Esophagus (tissue), 2 donors: ENCODE measurements around the gene RBM19. TPM values are rescaled to one million over a fixed set of nuclear protein-coding genes. Genes with fewer than 3 reads are reported as not detected.

Source experiments
- H3K27ac ChIP-seq, 2 donors: one replicate each; pipeline ENCODE4 v1.5.1; 2013; ENCODE audit warnings: low read depth in 2 of 2, mild to moderate bottlenecking in 2 of 2, inconsistent platforms in 1 of 2, low read length in 1 of 2, moderate library complexity in 1 of 2
- H3K27me3 ChIP-seq, 2 donors: one replicate each; pipeline ENCODE4 v1.6.1; 2013; ENCODE audit warnings: low read length in 2 of 2, control low read depth in 1 of 2, mild to moderate bottlenecking in 1 of 2; ENCODE audit not compliant: insufficient read depth in 2 of 2, control insufficient read depth in 1 of 2
- H3K36me3 ChIP-seq, 2 donors: one replicate each; pipeline ENCODE4 v1.6.1; 2013; ENCODE audit warnings: low read length in 1 of 2; ENCODE audit not compliant: control insufficient read depth in 2 of 2, insufficient read depth in 2 of 2
- H3K4me1 ChIP-seq, 2 donors: one replicate each; pipeline ENCODE4 v1.6.1; 2013; ENCODE audit warnings: low read length in 1 of 2; ENCODE audit not compliant: control insufficient read depth in 2 of 2, insufficient read depth in 2 of 2
- H3K4me3 ChIP-seq, 2 donors: one replicate each; pipeline ENCODE4 v1.5.1; 2013; ENCODE audit warnings: low read length in 2 of 2, mild to moderate bottlenecking in 2 of 2, low read depth in 1 of 2, moderate library complexity in 1 of 2
- H3K9me3 ChIP-seq, 2 donors: one replicate each; pipeline ENCODE4 v1.6.1; 2013; ENCODE audit warnings: mild to moderate bottlenecking in 2 of 2, low read depth in 1 of 2, low read length in 1 of 2, moderate library complexity in 1 of 2; ENCODE audit not compliant: control insufficient read depth in 2 of 2, insufficient read depth in 1 of 2
- WGBS, 2 donors: extraction: QIAGEN DNeasy Blood & Tissue Kit; methylation state at CpG; one replicate each; pipeline ENCODE4 v1.1.7; 2013; 5-methylcytosine and 5-hydroxymethylcytosine counted together
- polyA plus RNA-seq, 2 donors: library from polyadenylated mRNA; stranded (reverse); fragments of 200-250 nt; gene quantifications; one replicate each; pipeline ENCODE4 v1.2.3, GENCODE V29; 2013
- donor health status: healthy with polysubstance abuse.
- donor health status: Bipolar disorder and iron deficiency.

The RBM19 gene
- polyA plus RNA-seq, 2 donors, result 10.2 to 18.5 TPM

GRCh38 chr12:113870890-113871289 is 95.2 kb downstream of the RBM19 start:
- 81 to 85% methylated on average over 2 of the region's 2 CpGs for WGBS, 2 donors
- Histone ChIP-seq H3K4me3 (no peak overlapping the region), H3K27me3 (no peaks in the 10 kb centered on the region), H3K36me3 (no peaks in the 10 kb centered on the region), H3K4me1 (no peaks in the 10 kb centered on the region), H3K27ac (no peak overlapping the region), H3K9me3 (no peaks in the 10 kb centered on the region)

DNA sequence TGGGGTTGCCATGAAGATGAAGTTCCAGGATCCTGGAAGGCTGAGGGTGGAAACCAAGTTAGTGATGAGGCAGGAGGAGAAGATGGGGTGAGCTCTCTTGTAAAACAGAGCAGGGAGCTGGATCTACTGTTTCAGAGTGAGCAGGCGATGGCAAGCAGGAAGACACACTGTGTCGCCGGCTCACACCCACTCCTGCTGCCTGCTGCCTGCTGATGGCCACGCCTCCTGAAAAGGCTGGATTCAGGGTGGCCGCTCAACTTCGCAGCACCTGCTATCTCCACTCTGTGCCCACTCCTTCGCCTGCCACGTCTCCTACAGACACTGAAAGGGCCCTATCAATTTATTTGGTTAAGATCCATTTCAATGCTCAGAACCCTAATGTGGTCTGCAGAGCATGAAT is 96.1 kb downstream of the RBM19 start:
- Histone ChIP-seq H3K9me3 (no peaks in the 10 kb centered on the region), H3K36me3 (no peaks in the 10 kb centered on the region), H3K27me3 (no peaks in the 10 kb centered on the region), H3K4me3 (no peak overlapping the region), H3K27ac (no peak overlapping the region), H3K4me1 (no peaks in the 10 kb centered on the region)
- WGBS, 2 donors, result 76 to 88% methylated on average over 8 of the region's 8 CpGs

GRCh38 chr12:113868365-113868764 is 97.8 kb downstream of the RBM19 start:
- H3K4me1 ChIP-seq, result no peaks in the 10 kb centered on the region

DNA sequence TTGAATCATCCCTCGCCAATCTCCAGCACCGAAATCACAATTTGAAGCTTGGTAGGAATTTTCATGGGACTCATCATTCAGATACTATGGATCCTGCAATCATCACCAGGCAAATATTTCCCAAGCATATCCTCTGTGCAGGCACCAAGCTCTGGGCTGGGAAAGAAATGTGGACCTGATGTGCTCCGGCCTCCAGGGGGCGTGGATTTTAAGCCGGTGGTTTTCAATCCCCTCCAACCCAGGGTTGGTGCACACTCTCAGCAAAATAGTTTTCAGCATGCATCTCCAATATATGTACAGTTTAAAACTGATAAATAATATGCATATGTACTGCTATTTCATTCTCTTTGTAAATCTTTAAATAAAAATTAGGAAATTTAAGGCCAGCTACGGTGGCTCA is 98.9 kb downstream of the RBM19 start:
- Histone ChIP-seq H3K4me3 (no peak overlapping the region), H3K27me3 (no peaks in the 10 kb centered on the region), H3K36me3 (no peaks in the 10 kb centered on the region), H3K27ac (no peak overlapping the region), H3K9me3 (no peaks in the 10 kb centered on the region), H3K4me1 (no peaks in the 10 kb centered on the region)
- WGBS, 2 donors, result 85 to 90% methylated on average over 6 of the region's 6 CpGs

More at GRCh38 chr12:113868365-113868764, 97.8 kb downstream of the RBM19 start:
- 97 to 99% methylated on average over 3 of the region's 3 CpGs for WGBS, 2 donors
- H3K27me3 ChIP-seq, result no peaks in the 10 kb centered on the region
- no peaks in the 10 kb centered on the region for H3K36me3 ChIP-seq
- H3K27ac ChIP-seq, result no peak overlapping the region
- H3K9me3 ChIP-seq, result no peaks in the 10 kb centered on the region
- no peak overlapping the region for H3K4me3 ChIP-seq

DNA sequence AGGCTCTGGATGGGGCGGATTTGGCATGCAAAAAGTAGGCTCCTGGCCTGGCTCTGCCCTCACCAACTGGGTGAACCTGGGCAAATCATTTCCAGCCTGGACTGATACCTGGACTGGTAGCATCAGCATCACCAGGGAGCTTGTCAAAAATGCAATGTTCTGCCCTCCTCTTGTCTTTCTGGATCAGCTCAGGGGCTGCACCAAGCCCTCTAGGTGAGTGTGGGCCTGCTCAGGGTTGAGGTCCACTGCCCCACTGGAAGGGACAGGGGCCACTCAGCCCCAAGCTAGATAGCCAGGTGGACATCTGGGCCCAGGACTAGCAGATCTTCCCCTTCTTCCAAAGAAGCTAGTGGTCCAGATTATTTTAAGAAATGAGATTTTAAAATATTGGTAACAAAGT is 99.6 kb downstream of the RBM19 start:
- 95 to 100% methylated on average over 1 of the region's 1 CpG for WGBS, 2 donors
- Histone ChIP-seq H3K27ac (no peak overlapping the region), H3K9me3 (no peaks in the 10 kb centered on the region), H3K36me3 (no peaks in the 10 kb centered on the region), H3K27me3 (no peaks in the 10 kb centered on the region), H3K4me3 (no peak overlapping the region), H3K4me1 (no peaks in the 10 kb centered on the region)

- H3K4me3 ChIP-seq, result no peak overlapping the region
- no peaks in the 10 kb centered on the region for H3K9me3 ChIP-seq
- WGBS, 2 donors, result 51 to 60% methylated on average over 2 of the region's 2 CpGs
- H3K4me1 ChIP-seq, result peaks cover 0 to 2% of the 10 kb centered on the region in 2 donors
- no peaks in the 10 kb centered on the region for H3K36me3 ChIP-seq
- no peaks in the 10 kb centered on the region for H3K27me3 ChIP-seq
- H3K27ac ChIP-seq, result no peak overlapping the region
Measured at GRCh38 chr12:113863455-113863845, 102.7 kb downstream of the RBM19 start.

DNA sequence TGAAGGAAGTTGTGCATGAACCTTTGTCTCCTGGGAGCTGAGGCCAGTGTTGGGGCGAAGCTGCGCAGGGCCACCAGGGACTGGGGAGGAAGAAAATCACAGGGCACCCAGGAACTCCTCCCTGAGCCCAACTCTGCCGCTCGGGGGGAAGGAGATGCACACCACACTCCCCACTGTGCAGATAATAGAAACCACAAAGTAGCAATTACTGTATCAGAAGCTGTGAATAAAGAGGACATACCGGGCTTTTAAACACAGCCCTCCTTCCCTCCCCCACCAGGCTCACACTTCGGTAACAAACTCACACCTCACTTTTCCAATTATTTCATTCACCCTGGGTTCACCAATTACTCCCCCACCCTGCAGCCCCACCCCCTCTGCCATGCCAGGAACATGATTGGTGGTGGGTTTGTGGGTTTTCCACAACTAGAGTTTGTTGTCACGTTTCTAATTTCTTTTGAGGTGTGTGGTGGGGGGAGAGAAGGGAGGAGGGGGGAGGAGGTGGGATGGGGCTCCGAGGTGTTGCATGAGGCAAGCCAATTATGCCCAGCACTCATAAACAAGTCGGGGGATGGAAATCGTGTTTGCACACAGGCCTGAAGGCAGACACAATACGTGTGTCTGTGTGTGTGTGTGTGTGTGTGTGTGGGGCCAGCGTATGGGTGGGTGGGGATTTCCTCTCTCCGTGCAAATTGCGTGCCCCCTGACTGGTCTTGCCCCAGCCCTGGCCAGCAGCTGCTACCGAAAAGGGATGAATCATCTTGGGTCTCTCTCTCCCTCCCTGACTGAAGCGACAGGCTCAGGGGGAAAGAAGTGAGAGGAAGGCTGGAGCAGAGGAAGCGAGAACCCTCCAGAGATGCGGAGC is 103.3 kb downstream of the RBM19 start:
- no peaks in the 10 kb centered on the region for H3K9me3 ChIP-seq
- H3K36me3 ChIP-seq, result peaks cover 5 to 6% of the 10 kb centered on the region in 2 donors
- no peaks in the 10 kb centered on the region for H3K27me3 ChIP-seq
- H3K4me1 ChIP-seq, result peaks cover 0 to 2% of the 10 kb centered on the region in 2 donors
- H3K27ac ChIP-seq, result no peak overlapping the region
- 47 to 53% methylated on average over 14 to 18 of the region's 18 CpGs for WGBS, 2 donors
- no peak overlapping the region for H3K4me3 ChIP-seq

- 88 to 93% methylated on average over 9 of the region's 9 CpGs for WGBS, 2 donors
- no peaks in the 10 kb centered on the region for H3K9me3 ChIP-seq
- H3K4me3 ChIP-seq, result no peak overlapping the region
- peaks cover 12% of the 10 kb centered on the region in 2 donors for H3K36me3 ChIP-seq
- H3K4me1 ChIP-seq, result peaks cover 0 to 2% of the 10 kb centered on the region in 2 donors
- no peaks in the 10 kb centered on the region for H3K27me3 ChIP-seq
- no peak overlapping the region for H3K27ac ChIP-seq
Measured at GRCh38 chr12:113861708-113862312, 104.3 kb downstream of the RBM19 start.

GRCh38 chr12:113860950-113861349 is 105.2 kb downstream of the RBM19 start:
- Histone ChIP-seq H3K4me3 (no peak overlapping the region), H3K9me3 (no peaks in the 10 kb centered on the region), H3K27ac (no peak overlapping the region), H3K36me3 (peaks cover 12 to 14% of the 10 kb centered on the region in 2 donors), H3K27me3 (no peaks in the 10 kb centered on the region), H3K4me1 (peaks cover 0 to 2% of the 10 kb centered on the region in 2 donors)
- WGBS, 2 donors, result 77 to 83% methylated on average over 7 of the region's 7 CpGs
